Suprapubic skin (tissue), 3 donors: Measurements from ENCODE around the gene GABARAPL2.

Experiments
- CTCF ChIP-seq, 2 donors: fragments of 200-600 bp in 1 of 2; fragments of 450-650 bp in 1 of 2; sonication (generic) in 1 of 2; IDR thresholded peaks; one replicate each; pipeline ENCODE4 v1.5.1; 2016 to 2019; ENCODE audit warnings: antibody characterized with exemption in 2 of 2, mild to moderate bottlenecking in 1 of 2, moderate library complexity in 1 of 2
- POLR2A ChIP-seq, 2 donors: fragments of 450-650 bp; IDR thresholded peaks; one replicate each; pipeline ENCODE4 v1.6.1; 2017; ENCODE audit warnings: antibody characterized with exemption in 2 of 2, mild to moderate bottlenecking in 2 of 2, moderate library complexity in 2 of 2

GRCh38 chr16:75573955-75574354, 7.8 kb downstream of the GABARAPL2 start:
- no peak for TF ChIP-seq CTCF (IDR thresholded peaks at IDR 0.05)
- TF ChIP-seq POLR2A (IDR thresholded peaks at IDR 0.05), result no peak
